GM10266 (cell line): Measurements from ENCODE around the gene ZNF391.

Experiments used
- DNase-seq: peaks from one replicate; pipeline ENCODE4 v3.0.0; 2012; ENCODE audit errors: extremely low spot score
- TF ChIP-seq, protein P1 (sequence below): IDR thresholded peaks from 2 replicates; pipeline ENCODE4 v1.5.1; 2012; ENCODE audit warnings: mild to moderate bottlenecking, low read depth; ENCODE audit not compliant: control insufficient read depth, insufficient read depth; ENCODE audit errors: missing control alignments

Gene ZNF391

DNA sequence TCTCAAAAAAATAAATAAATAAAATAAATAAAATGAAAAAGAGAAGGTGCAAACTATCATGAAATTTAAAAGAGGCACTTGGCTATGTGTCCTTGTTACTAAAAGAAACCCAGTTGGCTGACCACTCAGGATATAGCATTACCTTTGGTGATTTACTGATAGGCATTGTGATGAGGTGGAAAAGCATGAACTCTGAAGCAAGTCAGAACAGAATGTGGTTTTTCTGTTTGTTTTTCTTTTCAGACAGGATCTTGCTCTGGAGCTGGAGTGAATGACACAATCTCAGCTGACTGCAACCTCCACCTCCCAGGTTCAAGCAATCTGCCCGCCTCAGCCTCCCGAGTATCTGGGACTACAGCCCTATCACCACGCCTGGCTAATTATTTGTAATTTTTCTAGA lies 52.4 kb downstream of the ZNF391 start:
- TF ChIP-seq, protein P1, sequence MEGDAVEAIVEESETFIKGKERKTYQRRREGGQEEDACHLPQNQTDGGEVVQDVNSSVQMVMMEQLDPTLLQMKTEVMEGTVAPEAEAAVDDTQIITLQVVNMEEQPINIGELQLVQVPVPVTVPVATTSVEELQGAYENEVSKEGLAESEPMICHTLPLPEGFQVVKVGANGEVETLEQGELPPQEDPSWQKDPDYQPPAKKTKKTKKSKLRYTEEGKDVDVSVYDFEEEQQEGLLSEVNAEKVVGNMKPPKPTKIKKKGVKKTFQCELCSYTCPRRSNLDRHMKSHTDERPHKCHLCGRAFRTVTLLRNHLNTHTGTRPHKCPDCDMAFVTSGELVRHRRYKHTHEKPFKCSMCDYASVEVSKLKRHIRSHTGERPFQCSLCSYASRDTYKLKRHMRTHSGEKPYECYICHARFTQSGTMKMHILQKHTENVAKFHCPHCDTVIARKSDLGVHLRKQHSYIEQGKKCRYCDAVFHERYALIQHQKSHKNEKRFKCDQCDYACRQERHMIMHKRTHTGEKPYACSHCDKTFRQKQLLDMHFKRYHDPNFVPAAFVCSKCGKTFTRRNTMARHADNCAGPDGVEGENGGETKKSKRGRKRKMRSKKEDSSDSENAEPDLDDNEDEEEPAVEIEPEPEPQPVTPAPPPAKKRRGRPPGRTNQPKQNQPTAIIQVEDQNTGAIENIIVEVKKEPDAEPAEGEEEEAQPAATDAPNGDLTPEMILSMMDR: no peak
- no peak for DNase-seq

DNA sequence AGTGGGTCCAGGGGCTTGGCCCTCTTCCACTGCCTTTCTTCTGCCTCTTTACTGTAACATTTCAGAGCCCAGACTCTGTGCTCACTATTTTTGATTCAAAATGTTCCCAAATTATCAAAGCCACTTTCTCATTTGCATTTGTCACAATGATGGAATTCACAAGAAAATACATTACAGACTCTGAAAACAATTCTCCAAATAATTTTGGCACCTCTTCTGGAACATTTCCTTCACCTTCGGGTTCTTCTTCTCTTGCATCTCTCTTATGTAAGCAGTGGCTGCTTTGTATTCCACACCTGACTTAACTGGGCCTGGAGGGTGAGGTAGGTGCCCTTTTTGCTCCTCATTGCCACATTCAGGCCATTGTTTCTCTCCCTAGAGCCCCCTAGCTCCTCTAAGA lies 54.4 kb downstream of the ZNF391 start:
- TF ChIP-seq, protein P1: no peak
- no peak for DNase-seq

DNA sequence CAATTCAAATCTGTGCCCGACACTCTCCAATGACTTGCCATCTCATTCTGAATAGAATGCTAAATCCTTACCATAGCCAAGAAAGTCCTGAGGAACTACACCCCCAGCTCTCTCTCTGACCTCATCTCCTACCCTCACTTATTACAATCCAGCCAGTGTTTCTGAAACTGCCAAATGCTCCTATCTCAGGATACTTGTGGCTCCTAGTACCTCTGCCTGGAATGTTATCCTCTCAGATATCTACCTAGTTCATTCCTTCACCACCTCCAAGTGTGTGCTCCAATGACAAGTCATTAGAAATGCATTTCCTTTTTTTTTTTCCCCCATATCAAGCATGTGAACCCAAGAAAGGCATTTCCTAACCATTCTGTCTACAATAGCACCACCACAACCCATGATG lies 59.9 kb downstream of the ZNF391 start:
- no peak for DNase-seq
- TF ChIP-seq, protein P1: no peak

DNA sequence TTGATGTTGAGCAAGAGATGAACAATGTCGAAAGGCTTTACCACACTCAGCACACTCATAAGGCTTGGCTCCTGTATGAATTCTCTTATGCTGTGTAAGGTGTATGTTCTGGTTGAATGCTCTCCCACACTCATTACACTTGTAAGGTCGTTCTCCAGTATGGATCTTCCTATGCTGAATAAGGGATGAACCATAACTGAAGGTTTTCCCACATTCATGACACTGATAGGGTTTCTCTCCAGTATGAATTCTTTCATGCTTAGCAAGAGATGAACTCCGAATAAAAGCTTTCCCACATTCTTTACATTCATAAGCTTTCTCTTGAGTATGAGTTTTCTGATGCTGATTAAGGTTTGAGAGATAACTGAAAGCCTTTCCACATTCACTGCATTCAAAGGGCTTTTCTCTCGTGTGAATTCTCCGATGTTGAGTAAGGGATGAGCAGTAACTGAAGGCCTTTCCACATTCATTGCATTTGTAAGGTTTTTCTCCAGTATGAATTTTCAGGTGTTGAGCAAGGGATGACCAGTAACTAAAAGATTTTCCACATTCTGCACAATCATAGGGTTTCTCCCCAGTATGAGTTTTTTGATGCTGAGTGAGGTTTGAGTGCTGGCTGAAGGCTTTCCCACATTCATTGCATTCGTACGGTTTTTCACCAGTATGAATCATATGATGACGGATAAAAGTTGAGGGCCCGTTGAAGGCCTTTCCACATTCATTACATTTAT lies 63.3 kb downstream of the ZNF391 start:
- DNase-seq: no peak
- TF ChIP-seq, protein P1: no peak

DNA sequence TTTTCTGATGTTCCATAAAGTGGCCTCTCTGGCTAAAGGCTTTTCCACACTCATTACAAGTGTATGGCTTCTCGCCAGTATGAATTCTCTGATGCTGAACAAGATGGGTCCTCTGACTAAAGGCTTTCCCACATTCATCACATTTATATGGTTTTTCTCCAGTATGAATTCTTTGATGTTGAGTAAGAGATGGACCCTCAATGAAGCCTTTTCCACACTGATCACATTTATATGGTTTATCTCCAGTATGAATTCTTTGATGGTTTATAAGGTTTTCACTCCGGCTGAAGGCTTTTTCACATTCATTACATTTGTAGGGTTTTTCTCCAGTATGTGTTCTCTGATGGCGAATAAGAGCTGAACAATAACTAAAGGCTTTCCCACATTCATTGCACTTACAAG lies 63.9 kb downstream of the ZNF391 start:
- TF ChIP-seq, protein P1: no peak
- no peak for DNase-seq
